ENCODE data around the gene SIM1.

Gene SIM1

DNA sequence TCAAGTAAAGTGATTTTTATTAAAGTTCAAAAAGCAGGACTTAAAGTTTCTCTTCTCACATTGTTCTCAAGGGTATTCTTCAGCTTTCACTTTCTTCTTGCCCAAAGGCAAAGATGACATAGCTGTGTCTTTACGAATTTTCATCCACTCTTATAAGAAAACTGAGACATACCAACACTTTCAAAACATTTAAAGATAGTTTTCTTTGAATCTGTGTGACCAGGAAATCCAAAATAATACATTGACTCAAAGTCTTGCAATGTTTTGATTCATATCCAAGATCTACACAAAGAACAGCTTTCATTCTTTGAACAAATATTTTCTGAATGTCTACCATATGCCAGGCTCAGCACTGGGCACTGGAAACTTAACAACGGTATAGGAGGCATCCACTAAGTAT is 117.9 kb downstream of the SIM1 start:
- TF ChIP-seq, protein P1, sequence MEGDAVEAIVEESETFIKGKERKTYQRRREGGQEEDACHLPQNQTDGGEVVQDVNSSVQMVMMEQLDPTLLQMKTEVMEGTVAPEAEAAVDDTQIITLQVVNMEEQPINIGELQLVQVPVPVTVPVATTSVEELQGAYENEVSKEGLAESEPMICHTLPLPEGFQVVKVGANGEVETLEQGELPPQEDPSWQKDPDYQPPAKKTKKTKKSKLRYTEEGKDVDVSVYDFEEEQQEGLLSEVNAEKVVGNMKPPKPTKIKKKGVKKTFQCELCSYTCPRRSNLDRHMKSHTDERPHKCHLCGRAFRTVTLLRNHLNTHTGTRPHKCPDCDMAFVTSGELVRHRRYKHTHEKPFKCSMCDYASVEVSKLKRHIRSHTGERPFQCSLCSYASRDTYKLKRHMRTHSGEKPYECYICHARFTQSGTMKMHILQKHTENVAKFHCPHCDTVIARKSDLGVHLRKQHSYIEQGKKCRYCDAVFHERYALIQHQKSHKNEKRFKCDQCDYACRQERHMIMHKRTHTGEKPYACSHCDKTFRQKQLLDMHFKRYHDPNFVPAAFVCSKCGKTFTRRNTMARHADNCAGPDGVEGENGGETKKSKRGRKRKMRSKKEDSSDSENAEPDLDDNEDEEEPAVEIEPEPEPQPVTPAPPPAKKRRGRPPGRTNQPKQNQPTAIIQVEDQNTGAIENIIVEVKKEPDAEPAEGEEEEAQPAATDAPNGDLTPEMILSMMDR (IDR thresholded peaks at IDR 0.05), result no peak
- TF ChIP-seq ZFX (IDR thresholded peaks at IDR 0.05; ENCODE audit: borderline replicate concordance), result no peak
- no peak overlapping the region for H3K27ac ChIP-seq

DNA sequence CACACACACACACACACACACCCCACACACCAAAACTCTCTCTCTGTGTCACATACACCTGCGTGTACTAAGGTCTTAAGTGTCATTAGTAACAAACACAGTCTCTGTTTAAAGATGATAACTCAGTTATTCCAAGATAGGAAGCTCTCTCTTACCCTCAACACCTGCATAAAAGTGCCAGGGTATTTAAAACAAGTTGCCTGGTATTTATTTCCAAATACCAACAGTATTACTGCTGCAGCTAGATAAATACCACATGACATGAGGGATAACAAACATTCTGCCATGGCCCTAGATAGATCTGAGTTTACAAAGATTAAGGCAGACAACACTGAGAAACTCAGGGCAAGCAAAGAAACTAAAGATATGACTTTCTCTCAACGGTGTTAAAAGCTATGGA is 118.5 kb downstream of the SIM1 start:
- no peak overlapping the region for H3K27ac ChIP-seq

DNA sequence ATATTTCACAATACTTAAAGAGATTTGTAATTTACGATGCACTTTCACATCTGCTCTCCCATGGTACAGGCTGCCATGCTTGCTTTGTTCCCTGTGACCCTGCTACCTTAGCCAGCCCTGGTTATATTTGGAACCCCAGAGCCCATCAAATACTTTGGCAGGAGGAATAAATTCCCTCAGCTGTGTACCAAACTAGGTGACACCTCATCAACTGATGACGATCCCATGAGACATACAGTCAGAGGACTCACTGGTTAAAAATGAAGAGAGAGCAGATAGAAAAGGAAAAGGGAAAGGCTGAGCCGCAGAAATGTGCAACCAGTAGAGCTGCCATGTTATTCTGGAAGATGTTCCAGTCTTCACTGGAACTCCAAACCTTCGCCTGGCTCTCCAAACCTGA is 120.0 kb downstream of the SIM1 start:
- H3K27ac ChIP-seq, result no peak overlapping the region
- TF ChIP-seq, protein P1 (IDR thresholded peaks at IDR 0.05), result no peak
- no peak for TF ChIP-seq ZFX (IDR thresholded peaks at IDR 0.05; ENCODE audit: borderline replicate concordance)

More for the DNA sequence above, 118.5 kb downstream of the SIM1 start:
- no peak for TF ChIP-seq ZFX (IDR thresholded peaks at IDR 0.05; ENCODE audit: borderline replicate concordance)

DNA sequence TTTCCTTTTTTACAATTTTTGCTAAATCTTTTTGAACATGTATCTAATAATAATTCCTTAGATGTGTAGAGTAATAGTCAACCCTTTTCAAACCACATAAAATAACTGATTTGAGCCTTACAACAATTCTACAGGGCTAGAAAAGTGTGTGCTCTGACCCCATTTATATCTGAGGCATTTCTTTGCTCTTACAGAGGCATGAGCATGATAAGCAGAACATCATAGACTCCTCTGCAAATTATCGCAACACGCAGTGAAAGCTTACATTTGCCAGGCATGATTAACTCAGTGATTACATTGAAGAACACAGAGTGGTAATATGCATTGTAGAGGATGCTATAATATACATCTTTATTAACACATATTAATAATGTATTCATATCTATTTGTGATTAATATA is 120.4 kb downstream of the SIM1 start:
- no peak overlapping the region for H3K27ac ChIP-seq
- no peak for TF ChIP-seq ZFX (IDR thresholded peaks at IDR 0.05; ENCODE audit: borderline replicate concordance)
- TF ChIP-seq, protein P1 (IDR thresholded peaks at IDR 0.05), result no peak

DNA sequence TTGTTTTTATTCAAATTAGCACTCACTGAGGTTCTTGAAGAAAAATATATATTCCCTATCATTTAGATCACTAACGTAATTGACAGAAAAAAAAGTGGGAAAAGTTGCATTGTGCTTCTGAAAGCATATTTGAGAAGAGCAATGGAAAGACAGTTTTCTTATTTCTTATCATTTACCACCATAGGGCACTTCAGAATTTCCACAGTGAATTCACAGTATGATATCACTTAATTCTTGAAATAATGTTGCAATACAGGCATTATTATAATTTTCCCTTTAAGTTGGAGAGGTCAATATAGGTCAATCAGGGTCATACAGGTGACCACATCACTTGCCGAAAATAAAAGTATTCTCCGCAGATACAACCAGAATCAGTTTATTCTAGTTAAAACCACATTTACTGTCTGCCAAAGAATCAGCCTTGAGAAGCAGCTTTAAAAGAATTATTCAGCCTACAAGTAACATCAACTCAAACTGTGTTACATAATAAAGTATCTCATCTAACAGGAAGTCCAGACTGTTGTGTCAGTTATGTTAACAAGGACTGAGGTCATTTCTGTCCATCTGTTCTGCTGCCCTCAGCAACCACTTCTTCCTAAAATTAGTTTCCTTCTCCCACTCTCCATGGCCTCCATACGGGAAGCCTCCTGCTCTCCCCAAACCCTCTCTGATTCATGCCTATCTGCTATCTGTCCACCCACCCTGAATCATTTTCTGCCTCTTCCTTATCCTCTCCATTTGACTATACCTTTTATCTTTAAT is 121.2 kb downstream of the SIM1 start:
- no peak overlapping the region for H3K27ac ChIP-seq
- TF ChIP-seq ZFX (IDR thresholded peaks at IDR 0.05; ENCODE audit: borderline replicate concordance), result no peak
- TF ChIP-seq, protein P1 (IDR thresholded peaks at IDR 0.05), result no peak

DNA sequence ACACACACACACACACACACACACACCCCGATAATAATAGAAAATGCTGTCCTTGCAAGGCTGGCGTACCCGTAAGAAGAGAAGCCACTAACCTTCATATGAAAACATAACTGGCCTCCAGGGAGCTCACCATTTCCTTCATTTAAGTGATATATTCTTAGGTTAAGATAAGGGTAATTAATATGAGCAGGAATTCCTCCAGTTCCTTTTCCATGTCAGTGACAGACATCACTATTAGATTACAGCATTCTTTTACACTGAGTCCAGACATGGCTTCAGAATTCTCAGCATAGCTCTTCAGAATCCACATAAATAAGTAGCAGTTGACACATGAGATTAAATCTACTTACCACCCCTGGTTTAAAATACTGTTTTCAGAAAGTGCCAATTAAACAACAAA is 121.9 kb downstream of the SIM1 start:
- no peak overlapping the region for H3K27ac ChIP-seq
- TF ChIP-seq, protein P1 (IDR thresholded peaks at IDR 0.05), result no peak
- no peak for TF ChIP-seq ZFX (IDR thresholded peaks at IDR 0.05; ENCODE audit: borderline replicate concordance)

DNA sequence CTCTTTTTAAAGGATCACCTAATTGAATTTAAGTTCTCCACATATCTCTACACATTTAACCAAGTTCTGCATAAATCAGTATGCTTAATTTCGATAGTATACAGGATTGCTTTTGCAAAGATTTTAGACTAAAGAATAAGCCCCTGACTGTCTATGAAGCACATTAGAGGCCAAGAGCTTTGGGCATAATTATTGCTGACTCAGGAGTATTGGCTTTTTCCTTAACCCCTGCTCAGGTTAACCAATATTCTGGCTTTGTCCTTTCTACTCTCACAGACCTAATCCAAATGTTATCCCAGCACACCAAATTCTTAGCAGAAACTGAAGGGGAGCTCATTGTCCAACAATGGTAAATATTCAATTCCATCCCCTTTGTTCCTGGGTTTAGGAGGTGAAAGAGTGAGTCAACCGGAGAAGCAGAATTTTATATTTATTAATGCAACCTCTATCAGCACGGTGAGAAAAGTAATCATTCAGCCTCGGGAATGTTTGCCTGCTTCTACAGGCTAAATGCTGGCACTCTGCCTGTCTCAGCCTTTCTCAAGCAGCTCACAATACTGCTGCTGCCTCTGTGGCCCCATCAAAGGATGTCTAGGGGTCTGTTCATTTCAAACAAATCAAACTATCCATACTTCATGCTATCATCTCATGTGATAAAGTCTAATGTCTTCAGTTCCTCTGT is 125.0 kb downstream of the SIM1 start:
- no peak overlapping the region for H3K27ac ChIP-seq
- TF ChIP-seq ZFX (IDR thresholded peaks at IDR 0.05; ENCODE audit: borderline replicate concordance), result no peak
- TF ChIP-seq, protein P1 (IDR thresholded peaks at IDR 0.05), result no peak

Data from 22Rv1 (cell line).